Adipocyte (in vitro differentiated cells): ENCODE measurements around the gene COG8.

Experiments used
- DNase-seq: peaks from one replicate; pipeline ENCODE4 v3.0.0-alpha.2; 2015; ENCODE audit warnings: low read depth
- H3K27me3 ChIP-seq: replicated peaks from 2 replicates; pipeline ENCODE4 v1.7.0; 2013; ENCODE audit warnings: mild to moderate bottlenecking, low read length, moderate library complexity; ENCODE audit not compliant: control insufficient read depth, insufficient read depth
- H3K36me3 ChIP-seq: 2 replicates; pipeline ENCODE4 v1.7.0; 2013; ENCODE audit warnings: low read length, mild to moderate bottlenecking, moderate library complexity; ENCODE audit not compliant: control insufficient read depth, insufficient read depth, severe bottlenecking
- H3K4me1 ChIP-seq: 2 replicates; pipeline ENCODE4 v1.7.0; 2013; ENCODE audit warnings: mild to moderate bottlenecking, low read length, moderate library complexity; ENCODE audit not compliant: control insufficient read depth, insufficient read depth
- H3K4me3 ChIP-seq: 2 replicates; pipeline ENCODE4 v1.7.0; 2013; ENCODE audit warnings: mild to moderate bottlenecking, low read length, moderate library complexity
- H3K9ac ChIP-seq: 2 replicates; pipeline ENCODE4 v1.7.0; 2013; ENCODE audit warnings: mild to moderate bottlenecking, low read length, moderate library complexity
- H3K9me3 ChIP-seq: 2 replicates; pipeline ENCODE4 v1.7.0; 2013; ENCODE audit warnings: mild to moderate bottlenecking, low read length, moderate library complexity; ENCODE audit not compliant: control insufficient read depth

The COG8 gene

GRCh38 chr16:69326172-69326873 lies 13.0 kb downstream of the COG8 start:
- Histone ChIP-seq H3K27me3 (no peaks in the 10 kb centered on the region), H3K9me3 (no peaks in the 10 kb centered on the region), H3K4me3 (no peak overlapping the region), H3K9ac (no peak overlapping the region), H3K4me1 (peaks cover 44% of the 10 kb centered on the region), H3K36me3 (peaks cover 56% of the 10 kb centered on the region)
- DNase-seq = no peak

GRCh38 chr16:69325784-69326171 lies 13.6 kb downstream of the COG8 start:
- no peak for DNase-seq
- Histone ChIP-seq H3K4me1 (peaks cover 44% of the 10 kb centered on the region), H3K27me3 (no peaks in the 10 kb centered on the region), H3K9ac (no peak overlapping the region), H3K4me3 (no peak overlapping the region), H3K36me3 (peaks cover 62% of the 10 kb centered on the region), H3K9me3 (no peaks in the 10 kb centered on the region)

DNA sequence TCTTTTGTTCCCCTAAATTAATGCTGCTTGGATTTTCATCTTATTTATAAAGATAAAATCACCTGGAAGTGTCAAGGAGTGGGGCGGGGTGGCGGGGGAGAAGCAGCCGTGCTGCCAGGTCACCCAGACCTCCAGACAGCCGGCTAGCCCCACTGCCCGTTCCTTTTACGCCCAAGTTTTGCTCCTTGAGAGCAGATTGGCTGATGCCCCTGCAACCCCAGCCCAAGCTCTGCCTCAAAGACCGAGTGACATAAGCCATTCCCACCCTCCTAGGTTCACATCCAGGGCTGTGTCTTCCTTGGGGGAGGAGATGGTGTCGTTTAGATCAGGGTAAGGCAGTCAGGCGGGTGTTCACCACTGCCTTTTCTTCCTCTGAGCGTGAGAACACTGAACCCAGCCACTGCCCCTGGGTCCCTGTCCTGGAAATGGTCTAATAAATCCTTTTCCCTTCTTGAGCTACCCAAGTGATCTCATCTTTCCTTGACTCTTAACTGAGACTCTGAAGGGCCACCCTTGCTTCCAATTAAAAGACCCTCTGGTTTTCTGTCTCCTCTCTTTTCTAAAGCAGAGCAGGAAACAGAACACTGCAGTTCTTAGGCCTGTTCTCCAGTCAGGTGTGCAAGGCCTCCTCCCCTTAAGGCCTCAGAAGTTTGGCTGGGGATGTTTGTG lies 14.6 kb downstream of the COG8 start:
- DNase-seq = no peak
- H3K4me3 ChIP-seq = no peak overlapping the region
- peaks cover 44% of the 10 kb centered on the region for H3K4me1 ChIP-seq
- H3K27me3 ChIP-seq = no peaks in the 10 kb centered on the region
- peak overlapping the region; percentile 23 for H3K9ac ChIP-seq
- no peaks in the 10 kb centered on the region for H3K9me3 ChIP-seq
- H3K36me3 ChIP-seq = peaks cover 72% of the 10 kb centered on the region

DNA sequence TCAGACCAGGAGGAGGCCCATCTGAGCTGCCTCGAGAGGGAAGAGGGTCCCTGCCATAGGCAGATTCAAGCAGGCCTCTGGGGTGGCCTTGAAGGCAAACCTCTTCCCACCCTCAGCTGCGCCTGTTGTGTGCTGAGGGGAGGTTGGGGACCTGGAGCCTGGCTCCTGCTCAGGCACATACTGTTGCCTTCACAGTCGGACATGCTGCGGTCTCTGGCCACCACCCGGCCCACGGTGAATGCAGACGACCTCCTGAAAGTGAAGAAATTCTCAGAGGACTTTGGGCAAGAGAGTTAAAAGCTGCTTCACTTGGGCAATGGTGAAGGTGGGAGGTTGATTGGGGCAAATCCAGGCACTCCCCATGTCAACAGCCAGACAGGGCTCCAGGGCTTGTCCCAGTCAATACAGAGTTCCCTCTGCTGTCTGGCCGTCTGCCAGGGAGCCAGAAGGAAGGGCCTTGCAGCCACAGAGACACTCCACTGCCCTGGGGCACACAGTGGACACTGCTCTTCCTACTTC lies 15.3 kb downstream of the COG8 start:
- H3K36me3 ChIP-seq = peaks cover 79% of the 10 kb centered on the region

GRCh38 chr16:69323415-69323814 lies 15.9 kb downstream of the COG8 start:
- no peak overlapping the region for H3K9ac ChIP-seq
- peaks cover 32% of the 10 kb centered on the region for H3K4me1 ChIP-seq
- no peaks in the 10 kb centered on the region for H3K27me3 ChIP-seq
- no peaks in the 10 kb centered on the region for H3K9me3 ChIP-seq
- H3K4me3 ChIP-seq = no peak overlapping the region
- H3K36me3 ChIP-seq = peaks cover 83% of the 10 kb centered on the region
- DNase-seq = no peak

More for the DNA sequence above, 15.3 kb downstream of the COG8 start:
- Histone ChIP-seq H3K9me3 (no peaks in the 10 kb centered on the region), H3K27me3 (no peaks in the 10 kb centered on the region), H3K4me1 (peaks cover 38% of the 10 kb centered on the region), H3K4me3 (no peak overlapping the region), H3K9ac (no peak overlapping the region)
- no peak for DNase-seq

GRCh38 chr16:69322343-69322742 lies 17.0 kb downstream of the COG8 start:
- peaks cover 83% of the 10 kb centered on the region for H3K36me3 ChIP-seq
- H3K9ac ChIP-seq = no peak overlapping the region
- no peak overlapping the region for H3K4me3 ChIP-seq
- no peak for DNase-seq
- no peaks in the 10 kb centered on the region for H3K27me3 ChIP-seq
- peaks cover 27% of the 10 kb centered on the region for H3K4me1 ChIP-seq
- no peaks in the 10 kb centered on the region for H3K9me3 ChIP-seq

DNA sequence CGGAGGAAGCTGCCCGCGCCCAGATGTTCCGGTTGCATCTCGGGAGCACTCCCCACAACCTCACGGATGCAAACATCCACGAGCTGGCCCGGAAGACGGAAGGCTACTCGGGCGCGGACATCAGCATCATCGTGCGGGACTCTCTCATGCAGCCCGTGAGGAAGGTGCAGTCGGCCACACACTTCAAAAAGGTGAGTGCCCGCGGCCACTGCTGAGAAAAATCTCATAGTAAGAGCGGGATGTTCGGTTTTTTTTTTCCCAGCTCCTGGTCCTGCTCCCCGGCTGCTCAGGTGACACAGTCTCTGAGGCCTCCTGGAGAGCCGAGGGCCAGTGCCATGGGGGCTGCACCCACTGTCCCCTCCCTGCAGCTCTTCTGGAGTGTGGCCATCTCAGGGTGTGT lies 18.3 kb downstream of the COG8 start:
- no peaks in the 10 kb centered on the region for H3K9me3 ChIP-seq
- no peak overlapping the region for H3K4me3 ChIP-seq
- peaks cover 16% of the 10 kb centered on the region for H3K4me1 ChIP-seq
- no peak overlapping the region for H3K9ac ChIP-seq
- H3K27me3 ChIP-seq = no peaks in the 10 kb centered on the region
- H3K36me3 ChIP-seq = peaks cover 84% of the 10 kb centered on the region
- no peak for DNase-seq

GRCh38 chr16:69320740-69321073 lies 18.7 kb downstream of the COG8 start:
- no peak overlapping the region for H3K4me3 ChIP-seq
- no peak for DNase-seq
- peaks cover 13% of the 10 kb centered on the region for H3K4me1 ChIP-seq
- no peaks in the 10 kb centered on the region for H3K27me3 ChIP-seq
- H3K9ac ChIP-seq = no peak overlapping the region
- peaks cover 86% of the 10 kb centered on the region for H3K36me3 ChIP-seq
- no peaks in the 10 kb centered on the region for H3K9me3 ChIP-seq

DNA sequence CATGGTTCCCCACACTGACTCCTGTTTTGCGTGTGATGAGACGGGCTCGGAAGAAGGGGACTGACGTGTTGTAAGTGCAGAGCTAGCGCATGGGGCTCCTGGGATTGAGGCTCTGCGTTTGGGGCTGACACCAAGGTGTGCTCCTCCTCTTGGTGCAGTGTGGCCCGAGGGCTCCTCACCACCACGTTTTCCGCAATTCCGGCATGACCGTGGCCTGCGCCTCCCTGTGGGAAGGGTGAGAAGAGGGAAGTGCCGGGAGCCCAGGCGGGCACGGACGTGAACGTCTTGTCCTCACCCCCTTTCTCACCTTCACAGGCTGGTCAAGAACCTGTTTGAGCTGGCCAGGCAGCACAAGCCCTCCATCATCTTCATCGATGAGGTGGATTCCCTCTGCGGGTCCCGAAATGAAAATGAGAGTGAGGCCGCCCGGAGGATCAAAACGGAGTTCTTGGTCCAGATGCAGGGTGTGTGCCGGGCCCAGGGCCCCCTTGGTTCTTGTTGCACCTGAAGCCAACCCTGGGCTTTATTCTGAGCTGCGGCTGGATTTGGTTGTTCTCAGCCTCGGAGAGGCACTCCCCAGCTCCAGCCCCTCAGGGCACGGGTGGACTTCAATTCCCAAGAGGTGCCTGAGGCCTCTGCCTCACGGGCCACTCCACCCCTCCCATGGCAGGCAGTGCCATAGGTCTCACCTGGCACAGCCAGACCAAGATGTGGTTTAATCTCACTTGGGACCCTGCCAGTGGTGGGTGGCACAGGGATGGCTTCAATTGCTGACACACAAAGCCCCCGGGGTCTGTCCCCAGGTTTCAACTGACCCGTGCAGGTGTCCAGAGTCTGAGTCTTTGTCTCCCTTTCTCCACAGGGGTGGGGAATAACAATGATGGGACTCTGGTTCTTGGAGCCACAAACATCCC lies 19.3 kb downstream of the COG8 start:
- no peak overlapping the region for H3K4me3 ChIP-seq
- DNase-seq = no peak
- H3K27me3 ChIP-seq = no peaks in the 10 kb centered on the region
- H3K36me3 ChIP-seq = peaks cover 90% of the 10 kb centered on the region
- H3K9me3 ChIP-seq = no peaks in the 10 kb centered on the region
- no peak overlapping the region for H3K9ac ChIP-seq
- peaks cover 15% of the 10 kb centered on the region for H3K4me1 ChIP-seq

DNA sequence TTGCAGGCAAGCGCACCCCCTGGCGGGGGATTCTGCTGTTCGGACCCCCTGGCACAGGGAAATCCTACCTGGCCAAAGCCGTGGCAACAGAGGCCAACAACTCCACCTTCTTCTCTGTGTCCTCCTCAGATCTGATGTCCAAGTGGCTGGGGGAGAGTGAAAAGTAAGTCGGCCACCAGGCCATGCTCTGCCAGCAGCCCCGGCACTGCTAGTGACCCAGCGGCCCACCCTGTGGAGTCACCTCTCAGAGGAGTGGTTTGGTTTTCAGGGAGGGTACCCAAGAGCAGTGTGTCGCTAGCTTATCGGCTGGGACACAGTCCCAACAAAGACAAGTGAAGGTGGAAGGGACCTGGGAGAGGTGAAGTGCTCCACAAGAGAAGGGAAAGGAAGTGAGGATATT lies 20.0 kb downstream of the COG8 start:
- no peak for DNase-seq
- no peaks in the 10 kb centered on the region for H3K27me3 ChIP-seq
- no peak overlapping the region for H3K9ac ChIP-seq
- no peak overlapping the region for H3K4me3 ChIP-seq
- peaks cover 8% of the 10 kb centered on the region for H3K4me1 ChIP-seq
- H3K9me3 ChIP-seq = no peaks in the 10 kb centered on the region
- peaks cover 88% of the 10 kb centered on the region for H3K36me3 ChIP-seq

DNA sequence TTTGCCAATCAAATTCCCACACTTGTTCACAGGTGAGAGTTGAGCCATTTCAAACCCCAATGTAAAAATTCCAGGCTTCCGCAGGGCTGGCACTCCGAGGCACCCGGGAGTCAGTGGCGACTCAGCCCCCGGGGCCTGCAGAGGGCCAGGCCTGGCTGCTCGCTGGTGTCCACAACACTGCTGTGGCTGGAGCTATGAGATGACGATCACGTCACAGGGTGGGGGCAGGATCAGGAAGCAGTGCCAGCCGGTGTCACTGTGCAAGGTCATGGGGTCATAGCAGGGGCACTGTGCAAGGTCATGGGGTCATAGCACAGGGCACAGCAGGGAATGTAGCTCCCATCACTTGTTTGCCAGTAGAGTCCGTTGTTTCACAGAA lies 20.5 kb downstream of the COG8 start:
- Histone ChIP-seq H3K36me3 (peaks cover 88% of the 10 kb centered on the region), H3K4me1 (peaks cover 5% of the 10 kb centered on the region), H3K9ac (no peak overlapping the region), H3K27me3 (no peaks in the 10 kb centered on the region), H3K9me3 (no peaks in the 10 kb centered on the region), H3K4me3 (no peak overlapping the region)
- DNase-seq = no peak
